GM12878 (cell line): Measurements from ENCODE around the gene GSC2. TPM values are rescaled to one million over a fixed set of nuclear protein-coding genes. Genes with fewer than 3 reads are reported as not detected.

Experiments used
- ATF7 ChIP-seq: fragments of 450-650 bp; IDR thresholded peaks from 2 replicates; pipeline ENCODE4 v1.6.1; 2016; ENCODE audit warnings: low read depth, mild to moderate bottlenecking
- CBX5 ChIP-seq: sonication (generic); IDR thresholded peaks from 2 replicates; pipeline ENCODE4 v1.6.1; 2016; ENCODE audit warnings: low read depth, moderate library complexity, mild to moderate bottlenecking, inconsistent platforms
- EP300 ChIP-seq, 2 experiments: fragments of 150-350 bp in 1 of 2; IDR thresholded peaks; 2 replicates each; pipeline ENCODE4 v1.6.1; 2011 to 2012; ENCODE audit warnings: low read depth in 2 of 2, low read length in 2 of 2, borderline replicate concordance in 1 of 2, improper control_type of control experiment in 1 of 2, inconsistent platforms in 1 of 2; ENCODE audit not compliant: control insufficient read depth in 1 of 2
- IKZF2 ChIP-seq, 2 experiments: fragments of 450-650 bp; IDR thresholded peaks; 2 replicates each; pipeline ENCODE4 v1.6.1; 2017; ENCODE audit warnings: mild to moderate bottlenecking in 2 of 2, moderate library complexity in 2 of 2
- MYB ChIP-seq: fragments of 150-350 bp; IDR thresholded peaks from 2 replicates; pipeline ENCODE4 v1.6.1; 2014; ENCODE audit warnings: mild to moderate bottlenecking, low read depth, low read length, borderline replicate concordance
- NFXL1 ChIP-seq: fragments of 450-650 bp; IDR thresholded peaks from 2 replicates; pipeline ENCODE4 v1.6.1; 2017; ENCODE audit warnings: antibody characterized with exemption, mild to moderate bottlenecking, borderline replicate concordance
- POLR2A ChIP-seq: IDR thresholded peaks from 2 replicates; pipeline ENCODE4 v1.6.1; 2011; ENCODE audit warnings: low read depth, mild to moderate bottlenecking, low read length
- YBX1 ChIP-seq: fragments of 450-650 bp; IDR thresholded peaks from 2 replicates; pipeline ENCODE4 v1.6.1; 2016; ENCODE audit warnings: antibody characterized with exemption
- polyA plus RNA-seq, 11 experiments: library from polyadenylated mRNA; depleted of rRNA in 4 of 11; unstranded in 6 of 11; stranded (reverse) in 5 of 11; fragments of >200 nt; fragmentation: Nextera tagmentation in 4 of 11; fragmentation: Illumina TruSeq in 1 of 11; extraction: Ambion mirVana in 4 of 11; extraction: Trizol in 1 of 11; gene quantifications; 1 replicate in 1 of 11; 2 replicates in 10 of 11; pipeline versions ENCODE4 v1.2.1 to v1.2.3, GENCODE V29; 2011 to 2016; ENCODE audit warnings: inconsistent platforms in 2 of 11, missing spikeins in 2 of 11, low read depth in 1 of 11
- total RNA-seq, 4 experiments: library from RNA; depleted of rRNA in 3 of 4; stranded (reverse); fragments of >200 nt in 3 of 4; fragmentation: Illumina TruSeq in 1 of 4; extraction: Trizol in 1 of 4; gene quantifications; 2 replicates each; pipeline versions ENCODE4 v1.2.1 to v1.2.3, GENCODE V29; 2013 to 2021
- TF ChIP-seq, protein P1 (sequence below): fragments of 150-350 bp; IDR thresholded peaks from 2 replicates; pipeline ENCODE4 v1.6.1; 2016; ENCODE audit warnings: low read depth, low read length
- TF ChIP-seq, protein P2 (sequence below): fragments of 450-650 bp; formaldehyde crosslinking; IDR thresholded peaks from 2 replicates; pipeline ENCODE4 v1.5.0; 2022; ENCODE audit warnings: mild to moderate bottlenecking, missing genetic modification characterization

GSC2 gene
- total and polyA plus RNA-seq, 10 of the 15 experiments (the other 5 are each of a cell fraction or from before 2014, with no cell fraction given): not detected

DNA sequence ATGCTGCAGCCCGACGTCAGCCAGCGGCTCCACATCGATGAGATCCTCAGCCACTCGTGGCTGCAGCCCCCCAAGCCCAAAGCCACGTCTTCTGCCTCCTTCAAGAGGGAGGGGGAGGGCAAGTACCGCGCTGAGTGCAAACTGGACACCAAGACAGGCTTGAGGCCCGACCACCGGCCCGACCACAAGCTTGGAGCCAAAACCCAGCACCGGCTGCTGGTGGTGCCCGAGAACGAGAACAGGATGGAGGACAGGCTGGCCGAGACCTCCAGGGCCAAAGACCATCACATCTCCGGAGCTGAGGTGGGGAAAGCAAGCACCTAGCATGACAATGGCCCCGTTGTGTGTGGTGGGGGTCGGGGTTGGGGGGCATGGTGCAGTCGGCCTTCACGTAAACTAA lies 17.9 kb downstream of the GSC2 start (continued):
- TF ChIP-seq, protein P1, sequence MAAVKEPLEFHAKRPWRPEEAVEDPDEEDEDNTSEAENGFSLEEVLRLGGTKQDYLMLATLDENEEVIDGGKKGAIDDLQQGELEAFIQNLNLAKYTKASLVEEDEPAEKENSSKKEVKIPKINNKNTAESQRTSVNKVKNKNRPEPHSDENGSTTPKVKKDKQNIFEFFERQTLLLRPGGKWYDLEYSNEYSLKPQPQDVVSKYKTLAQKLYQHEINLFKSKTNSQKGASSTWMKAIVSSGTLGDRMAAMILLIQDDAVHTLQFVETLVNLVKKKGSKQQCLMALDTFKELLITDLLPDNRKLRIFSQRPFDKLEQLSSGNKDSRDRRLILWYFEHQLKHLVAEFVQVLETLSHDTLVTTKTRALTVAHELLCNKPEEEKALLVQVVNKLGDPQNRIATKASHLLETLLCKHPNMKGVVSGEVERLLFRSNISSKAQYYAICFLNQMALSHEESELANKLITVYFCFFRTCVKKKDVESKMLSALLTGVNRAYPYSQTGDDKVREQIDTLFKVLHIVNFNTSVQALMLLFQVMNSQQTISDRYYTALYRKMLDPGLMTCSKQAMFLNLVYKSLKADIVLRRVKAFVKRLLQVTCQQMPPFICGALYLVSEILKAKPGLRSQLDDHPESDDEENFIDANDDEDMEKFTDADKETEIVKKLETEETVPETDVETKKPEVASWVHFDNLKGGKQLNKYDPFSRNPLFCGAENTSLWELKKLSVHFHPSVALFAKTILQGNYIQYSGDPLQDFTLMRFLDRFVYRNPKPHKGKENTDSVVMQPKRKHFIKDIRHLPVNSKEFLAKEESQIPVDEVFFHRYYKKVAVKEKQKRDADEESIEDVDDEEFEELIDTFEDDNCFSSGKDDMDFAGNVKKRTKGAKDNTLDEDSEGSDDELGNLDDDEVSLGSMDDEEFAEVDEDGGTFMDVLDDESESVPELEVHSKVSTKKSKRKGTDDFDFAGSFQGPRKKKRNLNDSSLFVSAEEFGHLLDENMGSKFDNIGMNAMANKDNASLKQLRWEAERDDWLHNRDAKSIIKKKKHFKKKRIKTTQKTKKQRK: no peak
- no peak for TF ChIP-seq MYB
- no peak for TF ChIP-seq POLR2A
- no peak for TF ChIP-seq NFXL1
- no peak for TF ChIP-seq YBX1
- no peak for TF ChIP-seq IKZF2 (IDR thresholded peaks at IDR 0.05)
- TF ChIP-seq CBX5: no peak
- TF ChIP-seq ATF7: no peak
- no peak for TF ChIP-seq EP300 (IDR thresholded peaks at IDR 0.05; ENCODE audit: borderline replicate concordance in 1 of 2, control insufficient read depth in 1 of 2, low read depth in 2 of 2, low read length in 2 of 2)
- TF ChIP-seq, protein P2, sequence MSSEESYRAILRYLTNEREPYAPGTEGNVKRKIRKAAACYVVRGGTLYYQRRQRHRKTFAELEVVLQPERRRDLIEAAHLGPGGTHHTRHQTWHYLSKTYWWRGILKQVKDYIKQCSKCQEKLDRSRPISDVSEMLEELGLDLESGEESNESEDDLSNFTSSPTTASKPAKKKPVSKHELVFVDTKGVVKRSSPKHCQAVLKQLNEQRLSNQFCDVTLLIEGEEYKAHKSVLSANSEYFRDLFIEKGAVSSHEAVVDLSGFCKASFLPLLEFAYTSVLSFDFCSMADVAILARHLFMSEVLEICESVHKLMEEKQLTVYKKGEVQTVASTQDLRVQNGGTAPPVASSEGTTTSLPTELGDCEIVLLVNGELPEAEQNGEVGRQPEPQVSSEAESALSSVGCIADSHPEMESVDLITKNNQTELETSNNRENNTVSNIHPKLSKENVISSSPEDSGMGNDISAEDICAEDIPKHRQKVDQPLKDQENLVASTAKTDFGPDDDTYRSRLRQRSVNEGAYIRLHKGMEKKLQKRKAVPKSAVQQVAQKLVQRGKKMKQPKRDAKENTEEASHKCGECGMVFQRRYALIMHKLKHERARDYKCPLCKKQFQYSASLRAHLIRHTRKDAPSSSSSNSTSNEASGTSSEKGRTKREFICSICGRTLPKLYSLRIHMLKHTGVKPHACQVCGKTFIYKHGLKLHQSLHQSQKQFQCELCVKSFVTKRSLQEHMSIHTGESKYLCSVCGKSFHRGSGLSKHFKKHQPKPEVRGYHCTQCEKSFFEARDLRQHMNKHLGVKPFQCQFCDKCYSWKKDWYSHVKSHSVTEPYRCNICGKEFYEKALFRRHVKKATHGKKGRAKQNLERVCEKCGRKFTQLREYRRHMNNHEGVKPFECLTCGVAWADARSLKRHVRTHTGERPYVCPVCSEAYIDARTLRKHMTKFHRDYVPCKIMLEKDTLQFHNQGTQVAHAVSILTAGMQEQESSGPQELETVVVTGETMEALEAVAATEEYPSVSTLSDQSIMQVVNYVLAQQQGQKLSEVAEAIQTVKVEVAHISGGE (CRISPR knock-in tag): no peak
